Tibial nerve (tissue), 4 donors: ENCODE results near the gene TMEM120B.

Experiments
- EP300 ChIP-seq, 2 donors: sonication (generic); formaldehyde crosslinking; IDR thresholded peaks; one replicate each; pipeline ENCODE4 v1.6.1; 2017; ENCODE audit warnings: antibody characterized with exemption in 2 of 2, mild to moderate bottlenecking in 1 of 2
- POLR2A ChIP-seq, 2 donors: fragments of 450-650 bp; IDR thresholded peaks; one replicate each; pipeline ENCODE4 v1.6.1; 2017; ENCODE audit warnings: antibody characterized with exemption in 2 of 2, mild to moderate bottlenecking in 2 of 2, moderate library complexity in 2 of 2
- TF ChIP-seq, protein P1 (sequence below), 5 experiments: fragments of 200-600 bp in 3 of 5; fragments of 450-650 bp in 2 of 5; sonication (generic) in 3 of 5; IDR thresholded peaks; one replicate each; pipeline ENCODE4 v1.5.1; 2016 to 2019; ENCODE audit warnings: antibody characterized with exemption in 5 of 5, mild to moderate bottlenecking in 3 of 5, moderate library complexity in 2 of 5

DNA sequence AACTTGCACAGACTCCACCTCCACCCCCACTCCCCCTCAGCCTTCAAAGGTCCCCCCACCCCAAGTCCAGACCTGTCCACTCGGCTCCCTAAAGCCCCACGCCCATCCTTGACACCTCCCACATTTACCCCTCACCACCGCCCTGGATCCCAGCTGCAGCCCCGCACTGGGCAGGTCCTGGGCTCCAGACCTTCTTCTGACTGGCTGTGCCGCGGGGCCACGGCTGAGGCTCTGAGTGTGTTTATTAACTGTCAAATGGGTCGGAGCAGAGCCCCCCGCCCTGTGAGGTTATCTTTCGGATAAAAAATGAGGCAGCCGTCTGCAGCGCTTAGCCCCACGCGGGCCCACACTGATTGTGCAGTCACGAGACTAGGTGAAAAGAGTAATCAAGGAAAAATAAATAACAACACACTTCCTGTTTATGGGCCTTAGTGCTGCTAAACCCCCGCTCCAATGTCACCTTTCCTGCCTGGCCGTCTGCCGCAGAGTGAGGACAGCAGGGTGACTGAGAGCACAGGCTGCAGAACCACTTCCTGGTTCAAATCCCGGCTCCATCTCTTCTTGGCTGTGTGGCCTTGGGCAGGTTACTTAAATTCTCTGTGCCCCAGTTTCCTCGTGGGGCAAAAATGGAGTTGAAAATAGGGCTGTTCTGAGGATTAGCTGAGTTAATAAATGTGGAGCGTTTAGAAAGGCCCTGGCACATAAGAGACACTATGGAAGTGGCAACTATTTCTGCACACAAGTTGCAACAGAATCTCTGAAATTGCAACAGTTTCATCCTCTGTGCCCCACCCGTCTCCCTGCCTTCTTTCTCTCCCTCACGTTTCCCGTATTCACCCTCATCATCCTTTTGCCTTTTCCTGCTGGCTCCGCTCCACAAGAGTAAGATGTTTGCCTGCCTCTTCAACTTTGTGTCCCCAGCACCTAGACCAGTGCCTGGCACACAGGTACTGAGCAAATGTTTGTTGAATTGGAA lies 100.7 kb downstream of the TMEM120B start:
- TF ChIP-seq POLR2A (IDR thresholded peaks at IDR 0.05) = no peak
- TF ChIP-seq, protein P1, sequence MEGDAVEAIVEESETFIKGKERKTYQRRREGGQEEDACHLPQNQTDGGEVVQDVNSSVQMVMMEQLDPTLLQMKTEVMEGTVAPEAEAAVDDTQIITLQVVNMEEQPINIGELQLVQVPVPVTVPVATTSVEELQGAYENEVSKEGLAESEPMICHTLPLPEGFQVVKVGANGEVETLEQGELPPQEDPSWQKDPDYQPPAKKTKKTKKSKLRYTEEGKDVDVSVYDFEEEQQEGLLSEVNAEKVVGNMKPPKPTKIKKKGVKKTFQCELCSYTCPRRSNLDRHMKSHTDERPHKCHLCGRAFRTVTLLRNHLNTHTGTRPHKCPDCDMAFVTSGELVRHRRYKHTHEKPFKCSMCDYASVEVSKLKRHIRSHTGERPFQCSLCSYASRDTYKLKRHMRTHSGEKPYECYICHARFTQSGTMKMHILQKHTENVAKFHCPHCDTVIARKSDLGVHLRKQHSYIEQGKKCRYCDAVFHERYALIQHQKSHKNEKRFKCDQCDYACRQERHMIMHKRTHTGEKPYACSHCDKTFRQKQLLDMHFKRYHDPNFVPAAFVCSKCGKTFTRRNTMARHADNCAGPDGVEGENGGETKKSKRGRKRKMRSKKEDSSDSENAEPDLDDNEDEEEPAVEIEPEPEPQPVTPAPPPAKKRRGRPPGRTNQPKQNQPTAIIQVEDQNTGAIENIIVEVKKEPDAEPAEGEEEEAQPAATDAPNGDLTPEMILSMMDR (IDR thresholded peaks at IDR 0.05) = no peak
- no peak for TF ChIP-seq EP300 (IDR thresholded peaks at IDR 0.05)
